Hematopoietic multipotent progenitor cell treated with erythropoietin and hydrocortisone succinate and interleukin-3 and kit ligand, for 15 days (in vitro differentiated cells): Measurements from ENCODE around the gene KCNAB2.
A peak's percentile ranks its signal among the peaks of the same experiment; 100 is the strongest.
"Not testable (repeated sequence)": the region's sequence is repeated elsewhere in the genome, so short reads cannot be mapped to it uniquely, and the experiment has no call there.

Experiments
- DNase-seq: peaks from one replicate; pipeline ENCODE4 v3.0.0-alpha.2; 2015; ENCODE audit warnings: low spot score

KCNAB2 gene

DNA sequence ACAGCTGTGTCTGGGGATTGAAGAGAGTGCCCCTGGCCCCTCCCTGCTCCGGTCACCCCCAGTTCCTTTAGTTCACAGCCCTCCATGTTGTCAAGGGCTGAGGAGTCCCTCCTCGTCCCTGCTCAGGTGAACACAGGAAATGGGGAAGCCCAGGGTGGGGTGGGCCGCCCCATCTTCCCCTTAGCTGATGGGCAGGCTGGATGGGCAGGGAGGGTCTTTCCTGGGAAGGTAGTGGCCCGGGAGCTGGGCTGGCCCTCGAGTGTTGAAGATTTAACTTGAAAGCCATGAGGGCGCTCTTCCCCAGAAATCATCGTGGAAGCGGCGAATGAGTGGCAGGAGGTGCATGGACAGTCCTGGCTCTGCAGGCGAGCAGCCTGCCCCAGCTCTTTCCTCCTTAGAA, 35.1 kb upstream of the KCNAB2 start:
- DNase-seq: no peak

DNA sequence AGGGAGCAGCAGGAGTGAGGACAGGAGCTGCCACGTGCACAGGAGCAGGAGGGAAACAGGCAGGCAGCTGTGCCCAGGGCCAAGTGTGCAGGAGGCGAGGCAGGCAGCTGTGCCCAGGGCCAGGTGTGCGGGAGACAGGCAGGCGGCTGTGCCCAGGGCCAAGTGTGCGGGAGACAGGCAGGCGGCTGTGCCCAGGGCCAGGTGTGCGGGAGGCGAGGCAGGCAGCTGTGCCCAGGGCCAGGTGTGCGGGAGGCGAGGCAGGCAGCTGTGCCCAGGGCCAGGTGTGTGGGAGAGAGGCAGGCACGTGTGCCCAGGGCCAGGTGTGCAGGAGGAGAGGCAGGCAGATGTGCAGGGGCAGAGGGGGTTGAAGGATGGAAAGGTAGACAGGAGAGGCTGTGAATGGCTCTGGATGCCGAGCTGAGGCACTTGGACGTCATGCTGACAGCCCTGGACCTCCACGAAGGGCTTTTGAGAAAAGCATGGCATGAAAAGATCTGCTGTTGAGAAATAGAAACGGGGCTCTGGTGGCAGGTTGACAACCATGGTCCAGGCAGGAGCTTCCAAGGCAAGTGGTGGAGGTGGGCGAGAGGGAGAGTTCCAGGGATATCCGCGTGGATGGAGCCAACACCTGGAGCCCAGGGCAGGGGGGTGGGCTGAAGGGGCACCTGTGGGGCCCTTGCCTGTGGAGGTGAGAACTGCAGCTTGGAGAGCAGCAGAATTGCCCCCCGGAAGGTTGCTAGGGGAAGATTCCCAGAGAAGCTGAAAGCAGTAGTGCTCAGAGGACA, 34.3 kb upstream of the KCNAB2 start:
- no peak for DNase-seq

DNA sequence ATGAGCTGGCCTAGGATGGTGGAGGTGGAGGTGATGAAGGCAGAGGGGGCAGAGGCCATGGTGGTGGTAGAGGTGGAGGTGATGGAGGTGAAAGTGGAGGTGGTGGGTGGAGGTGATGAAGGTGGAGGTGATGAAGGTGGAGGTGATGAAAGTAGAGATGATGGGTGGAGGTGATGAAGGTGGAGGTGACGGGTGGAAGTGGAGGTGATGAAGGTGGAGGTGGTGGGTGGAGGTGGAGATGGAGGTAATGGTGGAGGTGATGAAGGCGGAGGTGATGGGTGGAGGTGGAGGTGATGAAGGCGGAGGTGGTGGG, 33.8 kb upstream of the KCNAB2 start:
- no peak for DNase-seq

DNA sequence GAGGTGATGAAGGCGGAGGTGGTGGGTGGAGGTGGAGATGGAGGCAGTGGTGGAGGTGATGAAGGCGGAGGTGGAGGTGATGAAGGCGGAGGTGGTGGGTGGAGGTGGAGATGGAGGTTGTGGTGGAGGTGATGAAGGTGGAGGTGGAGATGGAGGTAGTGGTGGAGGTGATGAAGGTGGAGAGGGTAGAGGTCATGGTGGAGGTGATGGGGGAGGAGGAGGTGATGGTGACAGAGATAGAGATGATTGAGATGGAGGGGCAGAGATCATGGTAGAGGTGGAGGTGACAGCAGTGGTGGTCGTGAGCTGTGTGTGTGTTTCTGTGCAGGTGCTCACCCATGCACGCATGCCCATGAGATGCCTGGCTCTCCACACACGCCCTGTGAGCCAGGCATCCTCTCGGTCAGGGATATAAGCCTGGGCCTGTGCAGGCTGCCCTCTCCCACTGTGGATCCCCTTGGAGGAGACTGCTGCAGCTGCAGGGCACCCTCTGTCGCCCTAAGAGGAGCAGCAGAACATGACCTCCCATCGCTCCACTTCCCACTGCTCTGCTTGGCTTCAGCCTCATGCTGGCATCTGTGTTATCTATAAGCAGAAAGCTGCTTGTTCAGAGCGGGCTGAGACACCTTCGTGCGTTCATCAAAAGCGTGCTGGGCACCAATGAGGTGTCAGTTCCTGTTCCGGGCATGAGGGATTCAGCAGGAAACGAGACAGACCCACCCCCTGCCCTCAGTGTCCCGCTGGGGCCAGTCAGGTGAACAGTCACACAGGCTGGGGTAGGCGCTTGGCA, 33.0 kb upstream of the KCNAB2 start:
- no peak for DNase-seq

DNA sequence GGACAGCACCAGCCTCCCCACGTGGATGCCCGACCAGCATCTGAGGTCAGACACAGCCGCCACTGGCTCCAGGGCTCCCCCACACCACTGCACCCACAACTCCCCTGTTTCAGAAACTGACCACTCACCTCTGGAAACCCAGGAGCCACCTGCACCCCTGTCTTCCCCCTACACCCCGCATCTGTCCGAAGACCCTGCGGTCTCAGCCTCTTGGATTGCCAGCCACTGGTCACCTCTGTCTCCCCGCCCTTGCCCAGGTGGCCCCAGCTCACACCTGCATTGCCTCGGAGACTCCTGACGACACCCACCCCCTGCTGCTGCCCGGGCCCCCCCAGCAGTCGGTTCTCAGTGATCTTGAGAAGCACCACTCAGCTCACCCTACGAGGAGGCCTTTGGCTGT, 32.2 kb upstream of the KCNAB2 start:
- DNase-seq: no peak

DNA sequence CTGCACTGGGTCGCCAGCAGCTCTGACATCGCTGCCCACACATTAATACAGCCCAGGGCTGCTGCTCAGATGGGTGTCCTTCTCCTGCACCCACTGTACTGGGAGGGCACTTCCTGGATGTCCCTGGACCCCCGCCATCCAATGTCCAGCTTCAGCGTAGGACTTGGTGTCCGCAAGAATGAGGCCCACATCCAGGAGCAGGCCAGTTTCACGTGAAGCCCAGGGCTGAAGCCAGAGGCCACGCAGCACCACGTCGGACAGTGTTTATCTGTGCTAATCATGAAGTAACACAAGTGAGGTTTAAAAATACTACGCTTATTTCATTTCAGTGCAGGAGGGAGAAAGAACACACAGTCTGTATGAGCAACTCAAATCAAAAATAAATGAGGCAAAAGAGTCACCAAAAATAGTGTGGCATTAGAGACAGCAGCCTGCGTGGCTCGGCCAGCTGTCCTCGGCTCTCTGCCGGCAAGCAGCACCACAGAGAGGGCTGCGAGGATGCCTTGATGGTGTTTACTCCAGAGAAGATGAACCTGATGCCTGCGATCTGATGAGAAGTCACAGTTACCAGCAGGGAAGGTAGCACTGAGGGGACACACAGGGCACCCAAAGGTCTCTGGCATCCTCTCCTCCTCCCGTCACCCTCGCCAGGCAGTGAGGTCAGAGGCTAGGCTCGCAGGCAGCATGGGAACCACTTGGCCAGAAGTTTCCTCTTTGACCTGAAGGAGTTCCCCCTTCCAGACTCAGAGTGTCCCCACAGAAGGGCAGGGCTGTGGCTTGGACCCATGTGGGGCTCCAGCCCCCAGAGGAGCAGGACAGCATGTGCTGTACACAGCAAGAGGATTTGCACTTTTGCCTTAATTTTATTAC, 31.3 kb upstream of the KCNAB2 start:
- DNase-seq: no peak

DNA sequence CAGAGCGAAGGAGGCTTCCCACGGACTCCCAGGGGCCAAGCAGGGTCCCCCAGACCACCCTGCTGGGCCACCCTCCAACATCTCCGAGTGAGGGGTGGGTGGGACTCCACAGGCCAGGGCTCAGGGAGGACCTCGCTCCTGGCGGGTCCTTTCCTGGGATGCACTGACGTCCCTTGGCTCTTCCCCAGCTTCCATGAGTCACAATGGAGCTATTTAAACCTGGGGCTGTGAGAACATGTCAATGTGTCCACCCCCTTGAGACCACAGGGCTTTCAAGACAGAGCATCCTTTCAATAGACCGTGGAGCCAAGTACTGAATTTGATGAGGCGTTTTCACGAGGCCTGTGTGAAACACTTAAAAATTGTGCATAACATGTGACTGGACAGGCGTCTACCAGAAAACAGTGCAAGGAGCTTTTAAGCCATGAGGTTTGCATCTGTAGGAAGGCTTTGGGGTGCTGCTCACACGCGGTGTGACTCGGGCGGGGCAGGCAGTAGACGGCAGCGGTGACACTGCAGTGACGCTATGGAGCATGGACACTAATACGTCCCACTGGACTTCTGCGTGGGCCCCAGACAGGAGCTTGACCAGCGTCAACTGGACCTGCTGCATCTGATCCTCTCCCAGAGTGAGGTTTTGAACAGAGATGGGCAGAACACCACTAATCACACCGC, 29.4 kb upstream of the KCNAB2 start:
- no peak for DNase-seq

DNA sequence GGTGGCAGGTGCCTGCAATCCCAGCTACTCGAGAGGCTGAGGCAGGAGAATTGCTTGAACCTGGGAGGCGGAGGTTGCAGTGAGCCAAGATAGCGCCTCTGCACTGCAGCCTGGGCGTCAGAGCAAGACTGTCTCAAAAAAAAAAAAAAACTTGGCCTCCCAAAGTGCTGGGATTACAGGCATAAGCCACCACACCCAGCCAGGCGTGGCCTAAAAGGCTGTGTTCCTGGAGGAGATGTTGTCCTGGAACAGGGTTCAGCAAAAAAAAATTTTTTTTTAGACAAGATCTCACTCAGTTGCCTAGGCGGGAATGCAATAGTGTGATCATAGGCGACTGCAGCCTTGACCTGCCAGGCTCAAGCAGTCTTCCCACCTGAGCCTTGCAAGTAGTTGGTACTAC, 28.0 kb upstream of the KCNAB2 start:
- not testable (repeated sequence) for DNase-seq

DNA sequence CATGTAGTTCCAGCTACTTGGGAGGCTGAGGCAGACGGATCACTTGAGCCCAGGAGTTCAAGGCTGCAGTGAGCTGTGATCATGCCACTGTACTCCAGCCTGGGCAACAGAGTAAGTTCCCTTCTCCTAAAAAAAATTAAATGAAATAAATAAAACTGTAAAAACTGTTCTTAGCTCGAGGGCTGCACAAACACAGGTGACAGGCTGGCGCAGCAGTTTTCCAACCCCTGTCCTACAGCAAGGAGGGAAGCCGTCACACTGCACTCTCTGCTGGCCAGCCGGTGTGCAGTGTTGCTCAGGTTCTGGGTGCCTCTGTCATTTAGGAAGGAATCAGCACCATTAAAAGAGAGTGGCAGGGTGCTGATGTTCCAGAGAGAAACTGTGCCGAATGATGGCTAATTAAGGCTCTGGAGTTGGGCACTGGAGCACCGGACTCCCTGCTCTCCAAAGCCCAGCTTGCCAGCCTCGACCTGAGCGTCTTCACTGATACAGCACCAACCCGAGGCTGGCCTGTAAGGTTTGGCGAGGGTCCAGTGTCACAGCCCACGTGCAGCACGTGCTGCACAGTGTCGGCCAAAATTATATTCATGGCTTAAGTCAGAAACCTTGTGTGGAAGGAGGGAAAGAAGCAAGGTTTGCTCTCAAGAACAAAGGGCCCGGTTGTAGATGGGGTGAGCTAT, 26.4 kb upstream of the KCNAB2 start:
- DNase-seq: no peak

DNA sequence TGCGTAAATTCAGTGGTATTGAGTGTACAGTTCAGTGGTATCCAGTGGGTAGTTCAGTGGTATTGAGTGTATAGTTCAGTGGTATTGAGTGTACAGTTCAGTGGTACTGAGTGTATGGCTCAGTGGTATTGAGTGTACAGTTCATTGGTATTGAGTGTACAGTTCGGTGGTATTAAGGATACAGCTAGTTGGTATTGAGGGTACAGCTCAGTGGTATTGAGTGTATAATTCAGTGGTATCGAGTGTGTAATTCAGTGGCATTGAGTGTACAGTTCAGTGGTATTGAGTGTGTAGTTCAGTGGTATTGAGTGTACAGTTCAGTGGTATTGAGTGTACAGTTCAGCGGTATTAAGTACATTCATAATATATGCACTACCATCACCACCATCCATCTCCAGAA, 23.5 kb upstream of the KCNAB2 start:
- DNase-seq: no peak

DNA sequence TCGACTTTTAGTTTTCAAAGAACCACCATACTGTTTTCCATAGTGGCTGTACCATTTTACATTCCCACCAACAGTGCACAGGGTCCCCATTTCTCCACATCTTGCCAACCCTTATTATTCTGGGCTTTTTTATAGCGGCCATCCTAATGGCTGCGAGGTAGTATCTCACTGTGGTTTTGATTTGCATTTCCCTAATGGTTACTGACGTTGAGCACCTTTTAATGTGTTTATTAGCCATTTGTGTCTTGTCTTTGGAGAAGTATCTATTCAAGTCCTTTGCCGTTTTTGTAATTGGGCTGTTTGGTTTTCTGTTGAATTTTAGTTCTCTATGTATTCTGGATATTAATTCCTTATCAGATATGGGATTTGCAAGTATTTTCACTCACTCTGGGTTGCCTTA, 22.3 kb upstream of the KCNAB2 start:
- DNase-seq: no peak

DNA sequence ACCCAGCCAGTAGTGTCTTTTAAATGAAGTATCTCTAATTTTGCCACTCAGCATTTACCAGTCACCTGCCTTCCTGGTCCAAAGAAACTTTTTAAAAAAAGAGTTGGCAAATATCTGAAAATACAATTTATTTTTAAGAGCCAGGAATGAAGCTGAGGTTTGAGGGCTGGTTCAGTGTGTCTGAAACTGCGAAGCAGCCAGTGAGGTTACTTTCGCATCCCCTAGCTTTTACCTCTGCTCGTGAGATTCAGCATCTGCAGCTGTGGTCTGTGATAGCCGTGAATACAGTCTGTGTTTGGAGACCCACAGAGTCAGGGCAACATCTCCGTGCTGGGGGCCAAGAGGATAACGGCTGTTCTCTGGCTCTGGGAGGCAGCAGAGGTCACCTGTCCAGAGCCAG, 21.3 kb upstream of the KCNAB2 start:
- no peak for DNase-seq

DNA sequence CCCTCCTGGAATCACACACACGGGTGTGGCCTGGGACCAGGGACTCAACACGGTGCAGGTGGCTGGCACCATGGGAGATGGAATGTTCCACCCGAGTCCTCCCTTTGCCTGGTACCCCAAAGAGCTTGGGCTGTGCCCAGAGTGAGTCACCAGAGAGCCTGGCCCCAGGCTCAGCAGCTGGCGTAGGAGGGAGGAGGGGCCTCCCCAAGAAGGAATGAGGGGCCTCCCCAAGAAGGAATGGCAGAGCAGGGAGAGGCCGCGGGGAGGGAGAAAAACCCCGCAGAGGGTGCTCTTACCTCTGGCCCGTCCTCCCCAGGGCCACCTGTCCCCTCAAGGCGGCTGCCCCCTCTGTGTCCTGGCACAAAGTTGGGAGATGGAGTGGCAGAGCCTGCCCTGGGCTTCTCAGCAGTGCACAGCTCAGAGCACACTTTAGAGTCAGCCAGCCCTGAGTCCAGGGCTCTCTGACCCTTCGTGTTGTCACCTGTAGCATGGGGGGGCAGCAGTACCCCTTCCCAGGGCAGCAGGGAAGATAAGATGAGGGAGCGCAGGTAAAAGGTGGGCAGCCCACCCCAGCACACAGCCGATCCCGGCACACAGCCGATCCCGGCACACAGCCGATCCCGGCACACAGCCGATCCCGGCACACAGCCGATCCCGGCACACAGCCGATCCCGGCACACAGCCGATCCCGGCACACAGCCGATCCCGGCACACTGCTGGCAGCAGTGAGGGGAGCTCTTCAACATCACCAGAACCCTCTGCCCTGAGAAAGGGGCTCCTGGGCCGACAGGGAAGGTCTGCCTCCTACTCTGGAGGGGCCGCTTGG, 20.2 kb upstream of the KCNAB2 start:
- DNase-seq: no peak

DNA sequence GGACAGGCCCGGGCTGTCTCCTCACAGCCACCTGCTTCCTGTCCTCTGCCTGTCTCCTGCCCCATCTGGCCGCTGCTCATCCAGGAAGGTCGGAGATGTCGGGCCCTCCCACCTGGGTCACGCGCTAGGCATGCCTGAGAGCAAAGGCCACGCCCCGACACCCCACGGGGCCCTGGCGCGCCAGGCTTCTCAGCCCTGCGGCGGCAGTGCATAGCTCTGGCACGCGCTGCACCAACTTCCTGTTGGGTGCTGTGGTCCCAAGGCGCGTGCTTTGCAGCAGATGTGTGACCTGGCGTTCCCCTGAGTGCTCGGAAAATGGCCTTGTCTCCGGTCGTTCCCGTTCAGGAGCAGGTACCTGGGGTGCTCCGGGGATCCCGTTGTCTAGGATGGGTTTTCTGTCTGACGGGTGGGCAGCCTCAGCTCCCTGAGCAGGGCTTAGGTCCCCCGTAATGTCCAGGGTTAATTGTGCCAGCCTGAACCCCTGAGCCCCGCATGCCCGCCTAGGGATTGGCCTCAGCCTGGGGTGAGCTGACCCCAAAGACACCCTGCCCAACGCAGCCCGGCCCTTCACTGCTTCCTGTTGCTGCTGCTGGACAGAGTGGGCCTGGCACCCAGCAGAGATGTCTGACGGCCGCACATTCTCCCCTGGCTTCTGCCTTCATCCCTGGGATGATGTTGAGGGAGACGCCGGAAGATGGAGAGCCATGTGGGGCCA, 19.4 kb upstream of the KCNAB2 start:
- peak; percentile 27 for DNase-seq

DNA sequence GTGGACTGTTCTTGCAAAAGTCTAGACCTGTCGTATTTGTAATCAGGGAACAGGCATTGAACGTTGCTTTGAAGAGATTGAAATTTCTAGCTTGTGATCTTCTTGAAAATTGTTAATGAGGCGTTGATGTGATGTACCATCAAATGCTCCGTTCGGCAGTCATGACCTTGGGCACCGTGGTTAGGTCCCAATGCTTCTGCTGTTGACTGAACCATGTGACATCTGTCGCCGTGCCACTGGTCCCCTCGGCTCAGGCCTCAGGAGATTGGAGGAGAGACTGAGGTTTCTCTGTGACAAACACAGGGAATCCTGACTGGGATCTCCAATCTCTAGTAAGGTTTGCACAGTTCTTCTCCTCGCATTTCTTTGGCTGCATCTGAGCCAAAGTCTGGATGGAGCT, 18.1 kb upstream of the KCNAB2 start:
- DNase-seq: no peak

DNA sequence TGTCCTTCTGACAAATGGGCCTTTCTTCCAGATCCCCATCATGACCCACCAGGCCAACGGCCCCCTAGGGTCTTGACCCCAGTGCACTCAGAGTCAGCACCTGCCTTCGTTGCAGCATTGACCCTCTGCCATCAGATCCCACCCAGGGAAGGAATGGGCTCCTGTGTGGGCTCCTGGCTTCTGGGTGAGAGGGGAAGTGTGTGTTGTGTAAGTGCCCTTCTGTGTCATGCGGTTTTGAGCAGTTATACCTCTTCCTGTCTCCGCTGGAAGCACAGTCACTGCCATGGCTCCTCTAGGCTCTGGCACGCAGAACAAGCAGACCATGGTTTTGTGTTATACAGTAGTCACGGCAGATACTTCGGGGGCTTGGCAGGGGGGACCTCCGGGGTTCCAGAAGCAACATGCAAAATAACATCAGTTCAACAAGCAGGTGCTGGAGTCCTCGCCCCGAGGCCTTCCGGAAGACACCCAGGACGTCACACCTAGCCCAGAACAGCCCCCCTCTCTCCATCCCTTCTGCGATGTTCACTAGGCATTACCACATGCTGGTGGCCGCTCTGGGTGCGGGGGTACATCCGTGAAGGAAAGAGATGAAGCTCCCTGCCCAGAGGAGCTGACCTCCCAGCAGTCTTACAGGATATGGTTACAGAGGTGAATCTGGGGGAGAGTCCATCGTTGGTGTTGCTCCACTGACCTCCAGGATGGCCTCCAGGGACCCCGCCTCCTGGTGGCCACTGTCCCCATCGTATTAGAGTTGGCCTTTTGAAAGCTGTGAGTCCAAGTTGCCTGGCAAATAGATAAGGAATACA, 17.4 kb upstream of the KCNAB2 start:
- DNase-seq: no peak

DNA sequence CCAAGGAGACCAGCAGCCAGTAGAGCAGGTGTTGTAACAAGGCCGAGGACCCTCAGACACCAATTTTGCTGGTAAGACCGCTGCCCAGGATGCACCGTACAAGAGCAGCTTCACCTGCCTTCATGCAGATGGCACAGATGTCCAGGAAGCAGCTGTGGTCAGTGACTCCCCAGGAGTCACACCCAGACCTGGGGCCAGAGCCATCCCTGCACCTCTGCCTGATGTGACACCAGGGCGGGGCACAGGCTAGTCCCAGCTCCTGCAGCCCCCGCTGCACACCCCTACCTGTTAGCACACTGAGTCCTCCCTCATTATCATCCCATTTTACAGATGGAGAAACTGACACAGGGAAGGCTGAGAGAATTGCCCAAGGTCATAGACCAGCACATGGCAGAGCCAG, 16.3 kb upstream of the KCNAB2 start:
- DNase-seq: no peak

DNA sequence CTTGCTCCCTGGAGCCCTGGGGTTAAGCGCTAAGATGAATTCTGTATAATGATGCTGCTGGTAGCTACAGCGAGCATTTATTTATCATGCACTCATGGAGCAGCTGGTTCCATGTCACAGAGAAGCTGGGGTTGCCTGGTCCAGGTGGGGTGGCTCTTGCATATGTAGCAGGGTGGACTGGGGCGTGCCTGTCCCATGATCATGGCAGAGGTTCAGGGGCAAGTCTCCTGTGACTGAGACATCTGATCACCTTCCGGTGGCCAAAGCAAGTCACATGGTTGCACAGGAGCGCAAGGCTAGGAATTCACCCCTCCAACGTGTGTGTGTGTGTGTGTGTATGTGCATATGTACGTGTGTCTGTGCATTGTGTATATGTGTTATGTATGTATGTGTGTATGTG, 15.6 kb upstream of the KCNAB2 start:
- no peak for DNase-seq

DNA sequence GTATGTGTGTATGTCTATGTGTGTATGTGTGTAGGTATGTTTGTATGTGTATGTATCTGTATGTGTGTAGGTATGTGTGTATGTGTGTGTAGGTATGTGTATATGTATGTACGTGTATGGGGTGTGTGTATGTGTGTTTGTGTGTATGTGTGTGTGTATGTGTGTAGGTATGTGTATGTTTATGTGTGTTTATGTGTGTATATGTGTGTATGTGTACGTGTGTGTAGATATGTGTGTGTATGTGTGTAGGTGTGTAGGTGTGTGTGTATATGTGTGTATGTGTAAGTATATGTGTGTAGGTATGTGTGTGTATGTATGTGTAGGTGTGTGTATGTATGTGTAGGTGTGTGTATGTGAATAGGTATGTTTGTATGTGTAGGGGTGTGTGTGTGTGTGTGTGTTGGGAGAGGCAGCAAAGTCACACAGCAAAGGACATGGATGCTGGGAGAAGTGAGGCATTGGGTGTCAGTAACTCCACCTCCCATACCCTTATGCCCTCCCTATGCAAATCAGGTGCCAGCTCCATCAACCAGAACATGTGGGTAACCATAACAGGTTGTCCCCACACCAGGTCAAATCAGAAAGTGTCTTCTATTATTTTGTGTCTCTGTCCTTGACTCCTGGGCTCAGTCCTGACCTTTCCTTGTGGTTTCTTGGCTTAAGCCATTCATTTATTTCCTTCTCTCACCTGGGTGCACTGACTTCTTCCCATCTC, 15.0 kb upstream of the KCNAB2 start:
- DNase-seq: no peak
